ENCODE results near the gene USP19. TPM values are rescaled to one million over a fixed set of nuclear protein-coding genes. Genes with fewer than 3 reads are reported as not detected.

The USP19 gene
- total and polyA plus RNA-seq, 2 of the 8 experiments (the other 6 are each of a cell fraction or from before 2014, with no cell fraction given) = 46.4 to 65.8 TPM

DNA sequence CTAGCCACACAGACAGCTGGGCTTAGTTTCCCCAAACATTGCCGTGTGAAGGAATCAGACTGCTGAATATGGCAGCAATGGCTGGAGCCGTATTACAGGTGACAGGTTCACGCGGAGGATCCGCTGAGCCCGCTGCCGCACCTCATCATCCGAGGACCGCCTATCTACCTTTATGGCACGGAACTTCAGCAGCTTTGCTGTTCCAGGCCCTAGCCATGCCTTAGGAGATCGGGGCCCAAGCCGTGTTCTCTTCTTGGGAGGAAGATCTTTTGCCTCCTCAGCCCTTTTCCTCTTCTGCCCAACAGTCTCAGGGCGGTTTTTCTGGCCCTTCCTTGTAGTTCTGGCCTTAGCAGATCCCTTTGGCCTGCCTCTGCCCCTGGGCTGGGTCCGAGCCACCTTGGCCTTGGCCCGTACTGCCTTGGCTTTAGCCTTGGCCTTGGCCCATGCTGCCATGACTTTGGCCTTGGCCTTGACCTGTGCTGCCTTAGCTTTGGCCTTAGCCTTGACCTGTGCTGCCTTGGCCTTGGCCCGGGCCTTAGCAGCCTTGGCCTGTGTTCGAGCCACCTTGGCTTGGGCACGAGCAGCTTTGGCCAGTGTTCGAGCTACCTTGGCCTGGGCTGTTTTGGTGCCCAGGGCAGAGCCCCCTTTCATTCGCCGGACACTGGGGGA, 42.3 kb upstream of the USP19 start (continued):
- TF ChIP-seq ZNF274 (IDR thresholded peaks at IDR 0.05; ENCODE audit: borderline replicate concordance, extremely low read depth, low read length) = no peak
